K562 (cell line): ENCODE measurements around the gene TMEM164. TPM values are rescaled to one million over a fixed set of nuclear protein-coding genes. Genes with fewer than 3 reads are reported as not detected.

Experiments used
- ATAC-seq: fragments of 200-7000 bp; cut with Tn5 transposase; 3 replicates; pipeline ENCODE4 v1.9.1; 2020; ENCODE audit warnings: moderate library complexity
- BruUV-seq: library from RNA; stranded (reverse); fragments of 400-500 nt; replicated peaks from 2 replicates; lab custom pipeline; 2021; lab: Mats Ljungman, UMichigan
- CTCF ChIA-PET: fragments of 300-600 bp; formaldehyde crosslinking; extraction: SDS; loops from one replicate; lab custom pipeline; 2021; ENCODE audit warnings: low intra/inter-chr PET ratio; lab: Yijun Ruan, JAX
- POLR2A ChIA-PET: fragments of 300-600, 350-650 bp; sonication (Branson Sonifier 250); formaldehyde crosslinking; extraction: SDS; loops from one replicate; lab custom pipeline; 2021; ENCODE audit warnings: antibody characterized with exemption, inconsistent platforms; lab: Yijun Ruan, JAX
- DNase-seq, 4 experiments: peaks; one replicate each; pipeline versions ENCODE4 v3.0.0 to v3.0.0-alpha.2; 2011 to 2018; ENCODE audit warnings: low spot score in 3 of 4, mixed read lengths in 3 of 4; ENCODE audit errors: extremely low read depth in 1 of 4
- FAIRE-seq: peaks from 2 replicates; lab custom pipeline; 2011; peaks lifted over from hg19 to GRCh38; lab: Jason Lieb, UNC
- H2AFZ ChIP-seq: 2 replicates; pipeline ENCODE4 v1.6.0; 2011; ENCODE audit warnings: low read depth, low read length, control low read depth, inconsistent platforms
- H3K27ac ChIP-seq: fragments of 200-600 bp; 3 replicates; pipeline ENCODE4 v1.8.0; 2011; ENCODE audit warnings: low read depth, mild to moderate bottlenecking, control low read depth, inconsistent platforms, low read length, moderate library complexity, mixed read lengths; ENCODE audit errors: extremely low read depth
- H3K27me3 ChIP-seq, 2 experiments: fragments of 300-600 bp in 1 of 2; 2 replicates in 1 of 2; 3 replicates in 1 of 2; pipeline versions ENCODE4 v1.6.0 to v1.8.0; 2011; ENCODE audit warnings: inconsistent platforms in 2 of 2, low read length in 2 of 2, mild to moderate bottlenecking in 1 of 2, mixed read lengths in 1 of 2, moderate library complexity in 1 of 2; ENCODE audit not compliant: control insufficient read depth in 2 of 2, insufficient read depth in 2 of 2
- H3K36me3 ChIP-seq: fragments of 300-600 bp; 3 replicates; pipeline ENCODE4 v1.8.0; 2011; ENCODE audit warnings: mild to moderate bottlenecking, low read length, inconsistent platforms; ENCODE audit not compliant: control insufficient read depth, insufficient read depth
- H3K4me1 ChIP-seq, 2 experiments: fragments of 200-600 bp in 1 of 2; replicated peaks in 1 of 2; 2 replicates in 1 of 2; 3 replicates in 1 of 2; pipeline versions ENCODE4 v1.5.1 to v1.8.0; 2011; ENCODE audit warnings: inconsistent platforms in 2 of 2, low read length in 2 of 2, mild to moderate bottlenecking in 1 of 2, mixed read lengths in 1 of 2, moderate library complexity in 1 of 2; ENCODE audit not compliant: control insufficient read depth in 2 of 2, insufficient read depth in 2 of 2
- H3K4me2 ChIP-seq: 2 replicates; pipeline ENCODE4 v1.6.1; 2011; ENCODE audit warnings: low read length, control low read depth, inconsistent platforms, mixed read lengths; ENCODE audit not compliant: insufficient read depth
- H3K4me3 ChIP-seq: fragments of 200-600 bp; sonication (generic), shearing (Covaris generic); 2 replicates; pipeline ENCODE4 v1.5.1; 2016; ENCODE audit warnings: control low read depth, inconsistent platforms
- H3K79me2 ChIP-seq: fragments of 200-600 bp; 3 replicates; pipeline ENCODE4 v1.8.0; 2011; ENCODE audit warnings: low read length, inconsistent platforms; ENCODE audit not compliant: control insufficient read depth, insufficient read depth
- H3K9ac ChIP-seq, 2 experiments: 2 replicates each; pipeline versions ENCODE4 v1.6.0 to v1.6.1; 2011; ENCODE audit warnings: low read depth in 2 of 2, low read length in 2 of 2, control low read depth in 1 of 2, inconsistent platforms in 1 of 2, mild to moderate bottlenecking in 1 of 2, mixed read lengths in 1 of 2; ENCODE audit not compliant: insufficient read depth in 1 of 2
- H3K9me1 ChIP-seq: one replicate; pipeline ENCODE4 v1.6.0; 2011; ENCODE audit warnings: inconsistent platforms, mild to moderate bottlenecking, low read length, moderate library complexity; ENCODE audit not compliant: control insufficient read depth, insufficient read depth
- H3K9me3 ChIP-seq: replicated peaks from 2 replicates; pipeline ENCODE4 v1.5.1; 2011; ENCODE audit warnings: low read depth, low read length, inconsistent platforms; ENCODE audit not compliant: control insufficient read depth, insufficient read depth
- H4K20me1 ChIP-seq: replicated peaks from 2 replicates; pipeline ENCODE4 v1.6.1; 2011; ENCODE audit warnings: low read length, inconsistent platforms, mixed read lengths; ENCODE audit not compliant: control insufficient read depth, insufficient read depth
- HDAC3 ChIP-seq: fragments of 450-650 bp; IDR thresholded peaks from 2 replicates; pipeline ENCODE4 v1.6.1; 2018; ENCODE audit warnings: borderline replicate concordance, mild to moderate bottlenecking, moderate library complexity; ENCODE audit not compliant: partially characterized antibody
- MTA3 ChIP-seq: fragments of 450-650 bp; formaldehyde crosslinking; IDR thresholded peaks from 2 replicates; pipeline ENCODE4 v1.6.1; 2017; ENCODE audit warnings: mild to moderate bottlenecking, borderline replicate concordance
- PTBP1 ChIP-seq: fragments of 200-400 bp; formaldehyde crosslinking; IDR thresholded peaks from 2 replicates; pipeline ENCODE4 v1.6.1; 2017; ENCODE audit warnings: low read depth, low read length
- RNF2 ChIP-seq: sonication (generic); IDR thresholded peaks from 2 replicates; pipeline ENCODE4 v1.6.1; 2016
- SRSF9 ChIP-seq: fragments of 200-400 bp; formaldehyde crosslinking; IDR thresholded peaks from 2 replicates; pipeline ENCODE4 v1.6.1; 2017; ENCODE audit warnings: low read depth, low read length, borderline replicate concordance
- TAF1 ChIP-seq: IDR thresholded peaks from 2 replicates; pipeline ENCODE4 v1.6.1; 2011; ENCODE audit warnings: mild to moderate bottlenecking, low read length, moderate library complexity; ENCODE audit not compliant: insufficient read depth, control insufficient read depth, severe bottlenecking; ENCODE audit errors: extremely low read depth
- TFAM ChIP-seq: fragments of 250-450 bp; sonication (Bioruptor Pico); conservative IDR thresholded peaks from 2 replicates; pipeline ENCODE4 v1.5.0; 2021; ENCODE audit warnings: mild to moderate bottlenecking, moderate library complexity
- ZBTB9 ChIP-seq: fragments of 450-650 bp; formaldehyde crosslinking; IDR thresholded peaks from 2 replicates; pipeline ENCODE4 v1.4.0; 2020; ENCODE audit warnings: mild to moderate bottlenecking, moderate library complexity
- ZNF124 ChIP-seq: sonication (generic); formaldehyde crosslinking; IDR thresholded peaks from 2 replicates; pipeline ENCODE4 v1.8.1; 2022; ENCODE audit warnings: missing genetic modification reagents
- in situ Hi-C: fragments of 300-500 bp; cut with MboI; formaldehyde crosslinking; loops from 4 replicates; pipeline ENCODE4 v1.15.0; 2018; ENCODE audit warnings: inconsistent platforms, mixed read lengths
- intact Hi-C: fragments of 100-400 bp; cut with micrococcal nuclease; formaldehyde crosslinking; loops from 2 replicates; pipeline ENCODE4 v1.14.2; 2022
- polyA plus RNA-seq, 8 experiments: library from polyadenylated mRNA; depleted of rRNA in 4 of 8; stranded (reverse) in 5 of 8; unstranded in 3 of 8; fragments of >200 nt; fragmentation: Nextera tagmentation in 2 of 8; fragmentation: Illumina TruSeq in 1 of 8; extraction: Ambion mirVana in 2 of 8; extraction: Trizol in 1 of 8; gene quantifications; 2 replicates each; pipeline versions ENCODE4 v1.2.1 to v1.2.3, GENCODE V29; 2011 to 2014; ENCODE audit warnings: inconsistent platforms in 1 of 8, missing spikeins in 1 of 8
- total RNA-seq, 7 experiments: library from RNA; depleted of rRNA in 6 of 7; stranded (reverse); fragments of >200 nt in 6 of 7; fragmentation: Illumina TruSeq in 2 of 7; extraction: Trizol in 2 of 7; gene quantifications; 2 replicates each; pipeline versions ENCODE4 v1.2.1 to v1.2.3, GENCODE V29; 2011 to 2021; ENCODE audit warnings: low replicate concordance in 1 of 7
- TF ChIP-seq, protein P1 (sequence below): sonication (generic); formaldehyde crosslinking; IDR thresholded peaks from 2 replicates; pipeline ENCODE4 v1.8.0; 2022; ENCODE audit warnings: missing genetic modification reagents, mild to moderate bottlenecking, moderate library complexity, borderline replicate concordance
- TF ChIP-seq, protein P2 (sequence below): sonication (generic); formaldehyde crosslinking; IDR thresholded peaks from 2 replicates; pipeline ENCODE4 v1.8.1; 2023; ENCODE audit warnings: missing genetic modification reagents, mild to moderate bottlenecking, borderline replicate concordance
- TF ChIP-seq, protein P3 (sequence below): fragments of 450-650 bp; IDR thresholded peaks from 2 replicates; pipeline ENCODE4 v1.6.1; 2016; ENCODE audit warnings: missing biosample characterization, missing genetic modification characterization

The TMEM164 gene
- total and polyA plus RNA-seq, 9 of the 15 experiments (the other 6 are each of a cell fraction or from before 2014, with no cell fraction given) = 2.4 to 57.3 (median 23.1) TPM

DNA sequence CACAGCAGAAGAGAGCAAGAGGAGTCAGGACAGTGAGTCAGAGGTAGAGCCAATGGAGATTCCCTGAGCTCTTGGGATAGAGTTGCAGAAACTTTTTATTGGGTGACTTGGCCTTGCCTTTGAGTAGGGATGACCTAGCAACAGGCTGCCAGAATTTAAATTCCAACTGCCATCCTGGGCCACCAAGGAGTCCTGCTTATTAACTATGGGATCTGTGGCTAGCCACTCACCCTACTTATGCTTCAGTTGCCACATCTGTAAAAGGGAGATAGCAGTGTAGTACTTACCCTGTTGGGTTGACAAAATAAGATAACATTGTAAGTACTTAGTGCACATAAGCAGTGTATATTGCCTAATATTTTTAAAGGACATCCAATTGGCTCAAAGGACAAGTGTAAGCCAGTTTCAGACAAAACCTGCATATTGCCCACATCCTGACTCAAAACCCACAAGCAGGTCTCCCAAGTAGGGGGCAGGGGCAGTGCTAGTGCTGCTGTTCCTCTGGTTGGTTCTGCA is 43.5 kb upstream of the TMEM164 start:
- in situ Hi-C loops = no loop called here
- no peaks in the 10 kb centered on the region for H4K20me1 ChIP-seq
- H3K27me3 ChIP-seq = no peaks in the 10 kb centered on the region
- no peaks in the 10 kb centered on the region for H3K36me3 ChIP-seq
- ChIA-PET POLR2A (interaction anchor here (0.8 to 1.1 kb wide), 4 partner anchors 12 to 473 kb away, joined by 3 to 4 read pairs (median 3); no protein-coding TSS in a partner anchor), CTCF (no interaction called here)
- intact Hi-C loops = loop anchor here (5.0 kb wide), 1 partner anchor 43 kb away; the partner anchor contains the start of gene TMEM164
- BruUV-seq = no TSS peak
- H3K4me2 ChIP-seq = peak overlapping the region; percentile 54; the same call in 1 of the 2 replicates
- H3K27ac ChIP-seq = peak overlapping the region; percentile 85
- H3K9me3 ChIP-seq = no peaks in the 10 kb centered on the region
- H2AFZ ChIP-seq = peak overlapping the region; percentile 64
- ATAC-seq (peak; percentile 91), DNase-seq (peak; percentile 64 to 81 (median 70)), FAIRE-seq (peak; percentile 78)
- peaks cover 0 to 40% of the 10 kb centered on the region in 2 experiments for H3K4me1 ChIP-seq
- no peaks in the 10 kb centered on the region for H3K9me1 ChIP-seq
- H3K9ac ChIP-seq = peak overlapping the region in 1 of 2 experiments; percentile 61; a peak in 2 of 4 replicates
- no peaks in the 10 kb centered on the region for H3K79me2 ChIP-seq
- no peak overlapping the region for H3K4me3 ChIP-seq
- TF ChIP-seq HDAC3 (peak; percentile 58), MTA3 (peak; percentile 40; the same call in 1 of the 2 replicates), TFAM (CRISPR knock-in tag) (no peak), ZBTB9 (CRISPR knock-in tag) (peak; percentile 78), RNF2 (peak; percentile 89), ZNF124 (CRISPR knock-in tag) (no peak), TAF1 (no peak), PTBP1 (no peak), SRSF9 (no peak)
- TF ChIP-seq, protein P1, sequence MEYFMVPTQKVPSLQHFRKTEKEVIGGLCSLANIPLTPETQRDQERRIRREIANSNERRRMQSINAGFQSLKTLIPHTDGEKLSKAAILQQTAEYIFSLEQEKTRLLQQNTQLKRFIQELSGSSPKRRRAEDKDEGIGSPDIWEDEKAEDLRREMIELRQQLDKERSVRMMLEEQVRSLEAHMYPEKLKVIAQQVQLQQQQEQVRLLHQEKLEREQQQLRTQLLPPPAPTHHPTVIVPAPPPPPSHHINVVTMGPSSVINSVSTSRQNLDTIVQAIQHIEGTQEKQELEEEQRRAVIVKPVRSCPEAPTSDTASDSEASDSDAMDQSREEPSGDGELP (CRISPR knock-in tag) = peak; percentile 42; the same call in 1 of the 2 replicates
- TF ChIP-seq, protein P2, sequence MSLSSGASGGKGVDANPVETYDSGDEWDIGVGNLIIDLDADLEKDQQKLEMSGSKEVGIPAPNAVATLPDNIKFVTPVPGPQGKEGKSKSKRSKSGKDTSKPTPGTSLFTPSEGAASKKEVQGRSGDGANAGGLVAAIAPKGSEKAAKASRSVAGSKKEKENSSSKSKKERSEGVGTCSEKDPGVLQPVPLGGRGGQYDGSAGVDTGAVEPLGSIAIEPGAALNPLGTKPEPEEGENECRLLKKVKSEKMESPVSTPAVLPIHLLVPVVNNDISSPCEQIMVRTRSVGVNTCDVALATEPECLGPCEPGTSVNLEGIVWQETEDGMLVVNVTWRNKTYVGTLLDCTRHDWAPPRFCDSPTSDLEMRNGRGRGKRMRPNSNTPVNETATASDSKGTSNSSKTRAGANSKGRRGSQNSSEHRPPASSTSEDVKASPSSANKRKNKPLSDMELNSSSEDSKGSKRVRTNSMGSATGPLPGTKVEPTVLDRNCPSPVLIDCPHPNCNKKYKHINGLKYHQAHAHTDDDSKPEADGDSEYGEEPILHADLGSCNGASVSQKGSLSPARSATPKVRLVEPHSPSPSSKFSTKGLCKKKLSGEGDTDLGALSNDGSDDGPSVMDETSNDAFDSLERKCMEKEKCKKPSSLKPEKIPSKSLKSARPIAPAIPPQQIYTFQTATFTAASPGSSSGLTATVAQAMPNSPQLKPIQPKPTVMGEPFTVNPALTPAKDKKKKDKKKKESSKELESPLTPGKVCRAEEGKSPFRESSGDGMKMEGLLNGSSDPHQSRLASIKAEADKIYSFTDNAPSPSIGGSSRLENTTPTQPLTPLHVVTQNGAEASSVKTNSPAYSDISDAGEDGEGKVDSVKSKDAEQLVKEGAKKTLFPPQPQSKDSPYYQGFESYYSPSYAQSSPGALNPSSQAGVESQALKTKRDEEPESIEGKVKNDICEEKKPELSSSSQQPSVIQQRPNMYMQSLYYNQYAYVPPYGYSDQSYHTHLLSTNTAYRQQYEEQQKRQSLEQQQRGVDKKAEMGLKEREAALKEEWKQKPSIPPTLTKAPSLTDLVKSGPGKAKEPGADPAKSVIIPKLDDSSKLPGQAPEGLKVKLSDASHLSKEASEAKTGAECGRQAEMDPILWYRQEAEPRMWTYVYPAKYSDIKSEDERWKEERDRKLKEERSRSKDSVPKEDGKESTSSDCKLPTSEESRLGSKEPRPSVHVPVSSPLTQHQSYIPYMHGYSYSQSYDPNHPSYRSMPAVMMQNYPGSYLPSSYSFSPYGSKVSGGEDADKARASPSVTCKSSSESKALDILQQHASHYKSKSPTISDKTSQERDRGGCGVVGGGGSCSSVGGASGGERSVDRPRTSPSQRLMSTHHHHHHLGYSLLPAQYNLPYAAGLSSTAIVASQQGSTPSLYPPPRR (CRISPR knock-in tag) = 0 out of 2 replicates have a peak, but pooled peaks have one; percentile 44
- TF ChIP-seq, protein P3, sequence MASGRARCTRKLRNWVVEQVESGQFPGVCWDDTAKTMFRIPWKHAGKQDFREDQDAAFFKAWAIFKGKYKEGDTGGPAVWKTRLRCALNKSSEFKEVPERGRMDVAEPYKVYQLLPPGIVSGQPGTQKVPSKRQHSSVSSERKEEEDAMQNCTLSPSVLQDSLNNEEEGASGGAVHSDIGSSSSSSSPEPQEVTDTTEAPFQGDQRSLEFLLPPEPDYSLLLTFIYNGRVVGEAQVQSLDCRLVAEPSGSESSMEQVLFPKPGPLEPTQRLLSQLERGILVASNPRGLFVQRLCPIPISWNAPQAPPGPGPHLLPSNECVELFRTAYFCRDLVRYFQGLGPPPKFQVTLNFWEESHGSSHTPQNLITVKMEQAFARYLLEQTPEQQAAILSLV (tag) = 0 out of 2 replicates have a peak, but pooled peaks have one; percentile 15
